DND-41 (cell line): ENCODE results near the gene ANKRD13D.

ENCODE experiments used
- CTCF ChIP-seq: IDR thresholded peaks from 2 replicates; pipeline ENCODE4 v1.5.1; 2012; ENCODE audit warnings: borderline replicate concordance, low read length, moderate library complexity, mild to moderate bottlenecking; ENCODE audit not compliant: poor library complexity, severe bottlenecking; ENCODE audit errors: extremely low read depth
- EZH2 ChIP-seq: IDR thresholded peaks from 3 replicates; pipeline ENCODE4 v1.6.1; 2012; ENCODE audit warnings: borderline replicate concordance, low read depth, mild to moderate bottlenecking, moderate library complexity, low read length, inconsistent platforms; ENCODE audit not compliant: severe bottlenecking

GRCh38 chr11:67349036-67349435, 59.9 kb downstream of the ANKRD13D start:
- TF ChIP-seq CTCF (no peak), EZH2 (no peak)
